MM.1S (cell line): ENCODE results near the gene FN3KRP.
"Not testable (repeated sequence)": the region's sequence is repeated elsewhere in the genome, so short reads cannot be mapped to it uniquely, and the experiment has no call there.

Source experiments
- DNase-seq: peaks from one replicate; pipeline ENCODE4 v3.0.0-alpha.2; 2015
- H2AFZ ChIP-seq: fragments of 300-600 bp; sonication (generic); 2 replicates; pipeline ENCODE4 v1.6.0; 2016; ENCODE audit warnings: antibody characterized with exemption, low read length
- H3F3A ChIP-seq: fragments of 300-600 bp; sonication (generic); 2 replicates; pipeline ENCODE4 v1.6.1; 2016; ENCODE audit warnings: mild to moderate bottlenecking, antibody characterized with exemption, low read length, moderate library complexity, mixed read lengths; ENCODE audit not compliant: insufficient read depth
- H3K27ac ChIP-seq: fragments of 300-600 bp; sonication (generic); 2 replicates; pipeline ENCODE4 v1.5.1; 2016; ENCODE audit warnings: mild to moderate bottlenecking, low read length
- H3K27me3 ChIP-seq: fragments of 300-600 bp; sonication (generic); replicated peaks from 2 replicates; pipeline ENCODE4 v1.6.0; 2016; ENCODE audit warnings: low read length; ENCODE audit not compliant: insufficient read depth
- H3K36me3 ChIP-seq: fragments of 300-600 bp; sonication (generic); replicated peaks from 2 replicates; pipeline ENCODE4 v1.6.1; 2016; ENCODE audit warnings: mild to moderate bottlenecking, low read length, mixed read lengths; ENCODE audit not compliant: insufficient read depth
- H3K4me1 ChIP-seq: fragments of 300-600 bp; sonication (generic); 2 replicates; pipeline ENCODE4 v1.6.1; 2016; ENCODE audit warnings: low read length, mixed read lengths
- H3K4me2 ChIP-seq: fragments of 300-600 bp; sonication (generic); 2 replicates; pipeline ENCODE4 v1.6.0; 2016; ENCODE audit warnings: low read depth, low read length
- H3K4me3 ChIP-seq: fragments of 300-600 bp; sonication (generic); 2 replicates; pipeline ENCODE4 v1.5.1; 2016; ENCODE audit warnings: low read length, mixed read lengths
- H3K79me2 ChIP-seq: fragments of 300-600 bp; sonication (generic); 2 replicates; pipeline ENCODE4 v1.6.1; 2016; ENCODE audit warnings: mixed run types, low read length, mixed read lengths
- H3K9ac ChIP-seq: fragments of 300-600 bp; sonication (generic); 2 replicates; pipeline ENCODE4 v1.6.1; 2016; ENCODE audit warnings: low read length, mixed read lengths
- H3K9me2 ChIP-seq: fragments of 300-600 bp; sonication (generic); replicated peaks from 2 replicates; pipeline ENCODE4 v1.6.1; 2016; ENCODE audit warnings: mild to moderate bottlenecking, low read length, mixed read lengths; ENCODE audit not compliant: insufficient read depth
- H3K9me3 ChIP-seq: fragments of 300-600 bp; sonication (generic); replicated peaks from 2 replicates; pipeline ENCODE4 v1.6.1; 2016; ENCODE audit warnings: mild to moderate bottlenecking, low read length, mixed read lengths; ENCODE audit not compliant: insufficient read depth
- H4K20me1 ChIP-seq: fragments of 300-600 bp; sonication (generic); 2 replicates; pipeline ENCODE4 v1.6.1; 2016; ENCODE audit warnings: mild to moderate bottlenecking, low read length, moderate library complexity, mixed read lengths; ENCODE audit not compliant: insufficient read depth
- EZH2 ChIP-seq: fragments of 300-600 bp; sonication (generic); optimal IDR thresholded peaks from 2 replicates; pipeline ENCODE3; 2017; ENCODE audit warnings: low read depth, mild to moderate bottlenecking, antibody characterized with exemption, low read length, mixed read lengths
- EZH2phosphoT487 ChIP-seq: fragments of 300-600 bp; sonication (generic); IDR thresholded peaks from 2 replicates; pipeline ENCODE4 v1.6.1; 2018; ENCODE audit warnings: antibody characterized with exemption, low read length
- TF ChIP-seq, protein P1 (sequence below): fragments of 300-600 bp; sonication (generic); IDR thresholded peaks from 2 replicates; pipeline ENCODE4 v1.5.1; 2016; ENCODE audit warnings: antibody characterized with exemption, low read length, mixed read lengths

Gene FN3KRP

DNA sequence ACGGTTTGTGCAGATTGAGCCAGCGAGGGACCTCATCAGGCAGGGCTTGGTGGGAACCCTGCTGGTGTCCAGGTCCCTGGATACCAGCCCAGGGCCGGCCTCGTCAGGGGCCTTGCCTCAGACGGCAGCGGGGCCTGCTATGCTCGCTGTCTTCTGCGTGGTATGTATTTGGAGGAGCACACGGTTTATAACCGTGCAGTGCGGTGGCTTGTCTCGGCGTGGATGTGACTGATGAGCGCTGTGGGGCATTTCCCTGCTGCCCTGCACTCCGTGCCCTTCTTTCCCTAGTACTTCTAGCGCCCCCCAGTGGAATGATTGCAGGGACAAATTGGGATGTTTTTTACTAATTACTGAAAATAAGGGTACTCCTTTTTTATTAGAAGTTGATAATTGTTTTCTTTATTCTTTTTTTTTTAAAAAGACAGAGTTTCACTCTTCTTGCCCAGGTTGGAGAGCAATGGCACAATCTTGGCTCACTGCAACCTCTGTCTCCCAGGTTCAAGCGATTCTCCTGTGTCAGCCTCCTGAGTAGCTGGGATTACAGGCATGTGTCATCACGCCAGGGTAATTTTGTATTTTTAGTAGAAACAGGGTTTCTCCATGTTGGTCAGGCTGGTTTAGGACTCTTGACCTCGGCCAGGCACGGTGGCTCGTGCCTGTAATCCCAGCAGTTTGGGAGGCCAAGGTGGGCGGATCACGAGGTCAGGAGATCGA, 50.7 kb downstream of the FN3KRP start:
- Histone ChIP-seq H3K4me1 (no peaks in the 10 kb centered on the region), H3K36me3 (peaks cover 5% of the 10 kb centered on the region; the same call in 1 of the 2 replicates), H3F3A (no peaks in the 10 kb centered on the region), H3K27me3 (no peaks in the 10 kb centered on the region), H3K9me3 (no peaks in the 10 kb centered on the region), H3K9ac (no peak overlapping the region), H3K4me2 (no peak overlapping the region), H3K27ac (no peak overlapping the region), H4K20me1 (no peaks in the 10 kb centered on the region), H3K79me2 (0 out of 2 replicates have a peak, but pooled peaks cover 6% of the 10 kb centered on the region), H2AFZ (no peak overlapping the region), H3K4me3 (no peak overlapping the region), H3K9me2 (no peaks in the 10 kb centered on the region)
- TF ChIP-seq EZH2phosphoT487 (no peak), EZH2 (no peak)
- TF ChIP-seq, protein P1, sequence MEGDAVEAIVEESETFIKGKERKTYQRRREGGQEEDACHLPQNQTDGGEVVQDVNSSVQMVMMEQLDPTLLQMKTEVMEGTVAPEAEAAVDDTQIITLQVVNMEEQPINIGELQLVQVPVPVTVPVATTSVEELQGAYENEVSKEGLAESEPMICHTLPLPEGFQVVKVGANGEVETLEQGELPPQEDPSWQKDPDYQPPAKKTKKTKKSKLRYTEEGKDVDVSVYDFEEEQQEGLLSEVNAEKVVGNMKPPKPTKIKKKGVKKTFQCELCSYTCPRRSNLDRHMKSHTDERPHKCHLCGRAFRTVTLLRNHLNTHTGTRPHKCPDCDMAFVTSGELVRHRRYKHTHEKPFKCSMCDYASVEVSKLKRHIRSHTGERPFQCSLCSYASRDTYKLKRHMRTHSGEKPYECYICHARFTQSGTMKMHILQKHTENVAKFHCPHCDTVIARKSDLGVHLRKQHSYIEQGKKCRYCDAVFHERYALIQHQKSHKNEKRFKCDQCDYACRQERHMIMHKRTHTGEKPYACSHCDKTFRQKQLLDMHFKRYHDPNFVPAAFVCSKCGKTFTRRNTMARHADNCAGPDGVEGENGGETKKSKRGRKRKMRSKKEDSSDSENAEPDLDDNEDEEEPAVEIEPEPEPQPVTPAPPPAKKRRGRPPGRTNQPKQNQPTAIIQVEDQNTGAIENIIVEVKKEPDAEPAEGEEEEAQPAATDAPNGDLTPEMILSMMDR, result peak; percentile 56
- no peak for DNase-seq

DNA sequence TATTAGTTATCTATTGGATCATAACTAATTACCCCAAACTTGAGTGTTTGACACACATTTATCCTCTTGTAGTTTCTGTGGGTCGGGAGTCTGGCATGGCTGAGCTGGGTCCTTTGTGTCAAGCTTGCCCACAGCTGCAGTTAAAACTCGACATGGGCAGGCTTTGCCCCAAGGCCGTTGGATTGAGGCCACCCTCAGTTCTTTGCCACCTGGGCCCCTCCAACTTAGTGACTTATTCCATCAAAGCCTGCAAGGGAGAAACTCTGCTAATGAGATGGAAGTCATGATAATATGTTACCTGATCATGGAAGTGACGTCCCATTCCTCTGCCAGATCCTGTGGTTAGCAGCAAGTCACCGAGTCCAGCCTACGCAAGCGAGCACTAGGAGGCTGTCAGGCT, 52.5 kb downstream of the FN3KRP start:
- Histone ChIP-seq H3K27ac (no peak overlapping the region), H3K36me3 (peaks cover 5% of the 10 kb centered on the region; the same call in 1 of the 2 replicates), H3K79me2 (no peaks in the 10 kb centered on the region), H3K4me1 (no peaks in the 10 kb centered on the region), H3K4me2 (no peak overlapping the region), H3F3A (no peaks in the 10 kb centered on the region), H3K9me2 (no peaks in the 10 kb centered on the region), H3K4me3 (no peak overlapping the region), H3K9ac (no peak overlapping the region), H3K27me3 (no peaks in the 10 kb centered on the region), H3K9me3 (no peaks in the 10 kb centered on the region), H2AFZ (no peak overlapping the region), H4K20me1 (no peaks in the 10 kb centered on the region)
- no peak for DNase-seq
- no peak for TF ChIP-seq EZH2phosphoT487
- TF ChIP-seq EZH2, result no peak
- TF ChIP-seq, protein P1, result no peak

DNA sequence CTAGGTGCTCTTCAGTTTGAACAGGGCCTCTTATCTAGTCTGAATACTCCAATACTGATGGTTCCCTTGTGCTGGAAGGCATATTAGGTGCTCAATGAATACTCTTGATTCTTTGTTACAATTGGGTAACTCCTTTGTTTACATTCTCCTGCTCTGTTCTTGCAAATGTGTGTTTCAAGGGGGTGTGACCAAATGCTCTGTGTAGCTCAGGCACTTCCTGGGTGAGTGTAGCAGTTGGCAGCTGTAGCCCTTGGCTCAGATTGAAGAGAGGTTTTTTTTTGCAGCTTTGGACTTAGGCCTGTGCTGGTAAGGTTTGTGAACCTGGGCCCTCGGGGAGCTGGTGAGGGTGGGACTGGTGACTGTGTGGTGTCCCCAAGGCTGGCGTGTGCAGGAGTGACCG, 55.5 kb downstream of the FN3KRP start:
- H4K20me1 ChIP-seq, result no peaks in the 10 kb centered on the region
- H3K9me2 ChIP-seq, result no peaks in the 10 kb centered on the region
- H3K4me2 ChIP-seq, result no peak overlapping the region
- no peaks in the 10 kb centered on the region for H3K4me1 ChIP-seq
- TF ChIP-seq EZH2 (no peak), EZH2phosphoT487 (no peak)
- TF ChIP-seq, protein P1, result no peak
- no peak overlapping the region for H2AFZ ChIP-seq
- DNase-seq, result no peak
- H3K27me3 ChIP-seq, result no peaks in the 10 kb centered on the region
- no peaks in the 10 kb centered on the region for H3K9me3 ChIP-seq
- no peaks in the 10 kb centered on the region for H3F3A ChIP-seq
- no peak overlapping the region for H3K27ac ChIP-seq
- H3K9ac ChIP-seq, result no peak overlapping the region
- no peaks in the 10 kb centered on the region for H3K79me2 ChIP-seq
- peaks cover 5% of the 10 kb centered on the region; the same call in 1 of the 2 replicates for H3K36me3 ChIP-seq
- no peak overlapping the region for H3K4me3 ChIP-seq

DNA sequence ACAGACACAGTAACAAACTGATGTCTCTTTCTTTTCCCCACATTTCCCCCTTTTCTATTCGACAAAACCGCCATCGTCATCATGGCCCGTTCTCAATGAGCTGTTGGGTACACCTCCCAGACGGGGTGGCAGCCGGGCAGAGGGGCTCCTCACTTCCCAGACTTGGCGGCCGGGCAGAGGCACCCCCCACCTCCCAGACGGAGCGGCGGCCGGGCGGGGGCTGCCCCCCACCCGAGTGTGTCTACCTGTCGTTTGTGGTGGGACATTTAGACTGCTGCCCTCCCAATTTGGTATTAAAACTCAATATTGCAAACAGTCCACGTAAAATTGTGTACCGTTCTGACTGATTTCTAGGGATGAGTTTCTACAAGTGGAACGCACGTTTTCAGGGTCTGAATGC, 58.0 kb downstream of the FN3KRP start:
- H3K27me3 ChIP-seq, H3K9ac ChIP-seq, H3F3A ChIP-seq, H3K9me2 ChIP-seq, H3K36me3 ChIP-seq, H3K27ac ChIP-seq, H3K4me1 ChIP-seq, H2AFZ ChIP-seq, H3K4me3 ChIP-seq, H3K79me2 ChIP-seq, H3K9me3 ChIP-seq, H4K20me1 ChIP-seq, H3K4me2 ChIP-seq, DNase-seq: not testable (repeated sequence)
